K562 (cell line): ENCODE data around the gene SSU72. TPM values are rescaled to one million over a fixed set of nuclear protein-coding genes. Genes with fewer than 3 reads are reported as not detected.

Source experiments
- CHCHD3 ChIP-seq: fragments of 250-450 bp; sonication (Bioruptor Pico); IDR thresholded peaks from 2 replicates; pipeline ENCODE4 v2.1.2; 2022; ENCODE audit warnings: mild to moderate bottlenecking
- YBX1 ChIP-seq: fragments of 450-650 bp; IDR thresholded peaks from 2 replicates; pipeline ENCODE4 v1.7.1; 2016; ENCODE audit warnings: mild to moderate bottlenecking
- ZBED1 ChIP-seq: IDR thresholded peaks from 2 replicates; pipeline ENCODE4 v1.6.1; 2014
- ZFP30 ChIP-seq: fragments of 250-450 bp; sonication (Bioruptor Pico); IDR thresholded peaks from 2 replicates; pipeline ENCODE4 v1.8.0; 2022; ENCODE audit warnings: moderate library complexity, mild to moderate bottlenecking, inconsistent platforms, borderline replicate concordance
- ZFPM2 ChIP-seq: fragments of 250-450 bp; sonication (Bioruptor Pico); IDR thresholded peaks from 2 replicates; pipeline ENCODE4 v1.5.1; 2022; ENCODE audit warnings: mild to moderate bottlenecking
- ZNF444 ChIP-seq: fragments of 250-450 bp; sonication (Bioruptor Pico); IDR thresholded peaks from 2 replicates; pipeline ENCODE4 v1.4.0; 2020; ENCODE audit warnings: mild to moderate bottlenecking, moderate library complexity
- ZNF668 ChIP-seq: fragments of 250-450 bp; sonication (Bioruptor Pico); IDR thresholded peaks from 2 replicates; pipeline ENCODE4 v1.8.0; 2022; ENCODE audit warnings: mild to moderate bottlenecking, inconsistent platforms
- ZNF717 ChIP-seq: fragments of 250-450 bp; sonication (Bioruptor Pico); IDR thresholded peaks from 2 replicates; pipeline ENCODE4 v1.5.0; 2021
- polyA plus RNA-seq, 8 experiments: library from polyadenylated mRNA; depleted of rRNA in 4 of 8; stranded (reverse) in 5 of 8; unstranded in 3 of 8; fragments of >200 nt; fragmentation: Nextera tagmentation in 2 of 8; fragmentation: Illumina TruSeq in 1 of 8; extraction: Ambion mirVana in 2 of 8; extraction: Trizol in 1 of 8; gene quantifications; 2 replicates each; pipeline versions ENCODE4 v1.2.1 to v1.2.3, GENCODE V29; 2011 to 2014; ENCODE audit warnings: inconsistent platforms in 1 of 8, missing spikeins in 1 of 8
- total RNA-seq, 7 experiments: library from RNA; depleted of rRNA in 6 of 7; stranded (reverse); fragments of >200 nt in 6 of 7; fragmentation: Illumina TruSeq in 2 of 7; extraction: Trizol in 2 of 7; gene quantifications; 2 replicates each; pipeline versions ENCODE4 v1.2.1 to v1.2.3, GENCODE V29; 2011 to 2021; ENCODE audit warnings: low replicate concordance in 1 of 7
- TF ChIP-seq, protein P1 (sequence below), 2 experiments: fragments of 450-650 bp; formaldehyde crosslinking in 1 of 2; IDR thresholded peaks; 2 replicates each; pipeline versions ENCODE4 v1.4.0 to v1.6.1; 2014 to 2020; ENCODE audit warnings: mild to moderate bottlenecking in 2 of 2, borderline replicate concordance in 1 of 2, low read depth in 1 of 2
- TF ChIP-seq, protein P2 (sequence below): fragments of 250-450 bp; sonication (Bioruptor Pico); IDR thresholded peaks from 2 replicates; pipeline ENCODE4 v1.5.0; 2020; ENCODE audit warnings: mild to moderate bottlenecking, borderline replicate concordance
- TF ChIP-seq, protein P3 (sequence below): sonication (generic); formaldehyde crosslinking; IDR thresholded peaks from 2 replicates; pipeline ENCODE4 v1.8.0; 2023; ENCODE audit warnings: missing genetic modification reagents, mild to moderate bottlenecking, borderline replicate concordance

SSU72 gene
- total and polyA plus RNA-seq, 9 of the 15 experiments (the other 6 are each of a cell fraction or from before 2014, with no cell fraction given): 70.8 to 201 (median 94.6) TPM

GRCh38 chr1:1614204-1614953 is 39.7 kb upstream of the SSU72 start (continued):
- TF ChIP-seq, protein P1, sequence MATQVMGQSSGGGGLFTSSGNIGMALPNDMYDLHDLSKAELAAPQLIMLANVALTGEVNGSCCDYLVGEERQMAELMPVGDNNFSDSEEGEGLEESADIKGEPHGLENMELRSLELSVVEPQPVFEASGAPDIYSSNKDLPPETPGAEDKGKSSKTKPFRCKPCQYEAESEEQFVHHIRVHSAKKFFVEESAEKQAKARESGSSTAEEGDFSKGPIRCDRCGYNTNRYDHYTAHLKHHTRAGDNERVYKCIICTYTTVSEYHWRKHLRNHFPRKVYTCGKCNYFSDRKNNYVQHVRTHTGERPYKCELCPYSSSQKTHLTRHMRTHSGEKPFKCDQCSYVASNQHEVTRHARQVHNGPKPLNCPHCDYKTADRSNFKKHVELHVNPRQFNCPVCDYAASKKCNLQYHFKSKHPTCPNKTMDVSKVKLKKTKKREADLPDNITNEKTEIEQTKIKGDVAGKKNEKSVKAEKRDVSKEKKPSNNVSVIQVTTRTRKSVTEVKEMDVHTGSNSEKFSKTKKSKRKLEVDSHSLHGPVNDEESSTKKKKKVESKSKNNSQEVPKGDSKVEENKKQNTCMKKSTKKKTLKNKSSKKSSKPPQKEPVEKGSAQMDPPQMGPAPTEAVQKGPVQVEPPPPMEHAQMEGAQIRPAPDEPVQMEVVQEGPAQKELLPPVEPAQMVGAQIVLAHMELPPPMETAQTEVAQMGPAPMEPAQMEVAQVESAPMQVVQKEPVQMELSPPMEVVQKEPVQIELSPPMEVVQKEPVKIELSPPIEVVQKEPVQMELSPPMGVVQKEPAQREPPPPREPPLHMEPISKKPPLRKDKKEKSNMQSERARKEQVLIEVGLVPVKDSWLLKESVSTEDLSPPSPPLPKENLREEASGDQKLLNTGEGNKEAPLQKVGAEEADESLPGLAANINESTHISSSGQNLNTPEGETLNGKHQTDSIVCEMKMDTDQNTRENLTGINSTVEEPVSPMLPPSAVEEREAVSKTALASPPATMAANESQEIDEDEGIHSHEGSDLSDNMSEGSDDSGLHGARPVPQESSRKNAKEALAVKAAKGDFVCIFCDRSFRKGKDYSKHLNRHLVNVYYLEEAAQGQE (IDR thresholded peaks at IDR 0.05; ENCODE audit: borderline replicate concordance): 0 out of 2 replicates have a peak, but pooled peaks have one; percentile 12
- TF ChIP-seq, protein P1 (CRISPR knock-in tag; IDR thresholded peaks at IDR 0.05; ENCODE audit: low read depth): no peak
- TF ChIP-seq ZNF444 (CRISPR knock-in tag) (no peak), ZNF668 (no peak), ZFPM2 (CRISPR knock-in tag) (no peak), ZFP30 (CRISPR knock-in tag) (no peak), YBX1 (no peak), ZBED1 (no peak), CHCHD3 (0 out of 2 replicates have a peak, but pooled peaks have one; percentile 49), ZNF717 (no peak)
- TF ChIP-seq, protein P2, sequence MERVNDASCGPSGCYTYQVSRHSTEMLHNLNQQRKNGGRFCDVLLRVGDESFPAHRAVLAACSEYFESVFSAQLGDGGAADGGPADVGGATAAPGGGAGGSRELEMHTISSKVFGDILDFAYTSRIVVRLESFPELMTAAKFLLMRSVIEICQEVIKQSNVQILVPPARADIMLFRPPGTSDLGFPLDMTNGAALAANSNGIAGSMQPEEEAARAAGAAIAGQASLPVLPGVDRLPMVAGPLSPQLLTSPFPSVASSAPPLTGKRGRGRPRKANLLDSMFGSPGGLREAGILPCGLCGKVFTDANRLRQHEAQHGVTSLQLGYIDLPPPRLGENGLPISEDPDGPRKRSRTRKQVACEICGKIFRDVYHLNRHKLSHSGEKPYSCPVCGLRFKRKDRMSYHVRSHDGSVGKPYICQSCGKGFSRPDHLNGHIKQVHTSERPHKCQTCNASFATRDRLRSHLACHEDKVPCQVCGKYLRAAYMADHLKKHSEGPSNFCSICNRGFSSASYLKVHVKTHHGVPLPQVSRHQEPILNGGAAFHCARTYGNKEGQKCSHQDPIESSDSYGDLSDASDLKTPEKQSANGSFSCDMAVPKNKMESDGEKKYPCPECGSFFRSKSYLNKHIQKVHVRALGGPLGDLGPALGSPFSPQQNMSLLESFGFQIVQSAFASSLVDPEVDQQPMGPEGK (CRISPR knock-in tag): no peak
- TF ChIP-seq, protein P3, sequence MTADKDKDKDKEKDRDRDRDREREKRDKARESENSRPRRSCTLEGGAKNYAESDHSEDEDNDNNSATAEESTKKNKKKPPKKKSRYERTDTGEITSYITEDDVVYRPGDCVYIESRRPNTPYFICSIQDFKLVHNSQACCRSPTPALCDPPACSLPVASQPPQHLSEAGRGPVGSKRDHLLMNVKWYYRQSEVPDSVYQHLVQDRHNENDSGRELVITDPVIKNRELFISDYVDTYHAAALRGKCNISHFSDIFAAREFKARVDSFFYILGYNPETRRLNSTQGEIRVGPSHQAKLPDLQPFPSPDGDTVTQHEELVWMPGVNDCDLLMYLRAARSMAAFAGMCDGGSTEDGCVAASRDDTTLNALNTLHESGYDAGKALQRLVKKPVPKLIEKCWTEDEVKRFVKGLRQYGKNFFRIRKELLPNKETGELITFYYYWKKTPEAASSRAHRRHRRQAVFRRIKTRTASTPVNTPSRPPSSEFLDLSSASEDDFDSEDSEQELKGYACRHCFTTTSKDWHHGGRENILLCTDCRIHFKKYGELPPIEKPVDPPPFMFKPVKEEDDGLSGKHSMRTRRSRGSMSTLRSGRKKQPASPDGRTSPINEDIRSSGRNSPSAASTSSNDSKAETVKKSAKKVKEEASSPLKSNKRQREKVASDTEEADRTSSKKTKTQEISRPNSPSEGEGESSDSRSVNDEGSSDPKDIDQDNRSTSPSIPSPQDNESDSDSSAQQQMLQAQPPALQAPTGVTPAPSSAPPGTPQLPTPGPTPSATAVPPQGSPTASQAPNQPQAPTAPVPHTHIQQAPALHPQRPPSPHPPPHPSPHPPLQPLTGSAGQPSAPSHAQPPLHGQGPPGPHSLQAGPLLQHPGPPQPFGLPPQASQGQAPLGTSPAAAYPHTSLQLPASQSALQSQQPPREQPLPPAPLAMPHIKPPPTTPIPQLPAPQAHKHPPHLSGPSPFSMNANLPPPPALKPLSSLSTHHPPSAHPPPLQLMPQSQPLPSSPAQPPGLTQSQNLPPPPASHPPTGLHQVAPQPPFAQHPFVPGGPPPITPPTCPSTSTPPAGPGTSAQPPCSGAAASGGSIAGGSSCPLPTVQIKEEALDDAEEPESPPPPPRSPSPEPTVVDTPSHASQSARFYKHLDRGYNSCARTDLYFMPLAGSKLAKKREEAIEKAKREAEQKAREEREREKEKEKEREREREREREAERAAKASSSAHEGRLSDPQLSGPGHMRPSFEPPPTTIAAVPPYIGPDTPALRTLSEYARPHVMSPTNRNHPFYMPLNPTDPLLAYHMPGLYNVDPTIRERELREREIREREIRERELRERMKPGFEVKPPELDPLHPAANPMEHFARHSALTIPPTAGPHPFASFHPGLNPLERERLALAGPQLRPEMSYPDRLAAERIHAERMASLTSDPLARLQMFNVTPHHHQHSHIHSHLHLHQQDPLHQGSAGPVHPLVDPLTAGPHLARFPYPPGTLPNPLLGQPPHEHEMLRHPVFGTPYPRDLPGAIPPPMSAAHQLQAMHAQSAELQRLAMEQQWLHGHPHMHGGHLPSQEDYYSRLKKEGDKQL: no peak
